WTC11 (cell line): ENCODE data around the gene CAMK2B. TPM values are rescaled to one million over a fixed set of nuclear protein-coding genes. Genes with fewer than 3 reads are reported as not detected.

Experiments
- ATAC-seq: fragments of 200-7000 bp; cut with Tn5 transposase; 2 replicates; pipeline ENCODE4 v1.10.0; 2021; ENCODE audit warnings: mild to moderate bottlenecking, moderate library complexity
- CTCF ChIA-PET: fragments of 300-600 bp; sonication (Branson Sonifier 250); formaldehyde crosslinking; loops from one replicate; lab custom pipeline; 2021; ENCODE audit warnings: antibody characterized with exemption; lab: Charles Lee
- POLR2A ChIA-PET: fragments of 350-600 bp; sonication (Branson Sonifier 250); formaldehyde crosslinking; loops from one replicate; lab custom pipeline; 2021; ENCODE audit warnings: antibody characterized with exemption; lab: Charles Lee
- DNase-seq: peaks from one replicate; pipeline ENCODE4 v3.0.0; 2021; ENCODE audit warnings: low spot score
- H3K27ac Mint-ChIP-seq: 2 replicates; pipeline ENCODE4 v1.8.0; 2021; ENCODE audit warnings: mixed read lengths
- H3K27me3 Mint-ChIP-seq: 2 replicates; pipeline ENCODE4 v1.8.0; 2021; ENCODE audit warnings: low read depth, mild to moderate bottlenecking, moderate library complexity, mixed read lengths
- H3K36me3 Mint-ChIP-seq: 2 replicates; pipeline ENCODE4 v1.8.0; 2021; ENCODE audit warnings: mixed read lengths
- H3K4me1 Mint-ChIP-seq: 2 replicates; pipeline ENCODE4 v1.8.0; 2022; ENCODE audit warnings: mixed read lengths
- H3K4me3 Mint-ChIP-seq: 2 replicates; pipeline ENCODE4 v1.8.0; 2021; ENCODE audit warnings: mild to moderate bottlenecking, moderate library complexity, mixed read lengths
- H3K9me3 Mint-ChIP-seq: 2 replicates; pipeline ENCODE4 v1.8.0; 2021; ENCODE audit warnings: mixed read lengths
- CBFB ChIP-seq: sonication (generic); formaldehyde crosslinking; IDR thresholded peaks from 2 replicates; pipeline ENCODE4 v1.8.1; 2022; ENCODE audit warnings: mild to moderate bottlenecking, low read depth, missing genetic modification reagents
- CREB1 ChIP-seq: sonication (generic); formaldehyde crosslinking; IDR thresholded peaks from 2 replicates; pipeline ENCODE4 v1.8.0; 2023; ENCODE audit warnings: mild to moderate bottlenecking, missing genetic modification reagents
- CREM ChIP-seq: sonication (generic); formaldehyde crosslinking; IDR thresholded peaks from 2 replicates; pipeline ENCODE4 v1.8.1; 2022; ENCODE audit warnings: mild to moderate bottlenecking, missing genetic modification reagents, moderate library complexity
- CTCF ChIP-seq: fragments of 200-600 bp; IDR thresholded peaks from 2 replicates; pipeline ENCODE4 v1.8.0; 2022; ENCODE audit warnings: antibody characterized with exemption
- E2F1 ChIP-seq: sonication (generic); formaldehyde crosslinking; IDR thresholded peaks from 2 replicates; pipeline ENCODE4 v1.8.0; 2022; ENCODE audit warnings: mild to moderate bottlenecking, missing genetic modification reagents
- E2F5 ChIP-seq: sonication (generic); formaldehyde crosslinking; IDR thresholded peaks from 2 replicates; pipeline ENCODE4 v1.8.1; 2022; ENCODE audit warnings: mild to moderate bottlenecking, moderate library complexity, missing genetic modification reagents
- ELF4 ChIP-seq: sonication (generic); formaldehyde crosslinking; IDR thresholded peaks from 2 replicates; pipeline ENCODE4 v1.8.1; 2022; ENCODE audit warnings: low read depth, mild to moderate bottlenecking, moderate library complexity, missing genetic modification reagents
- FOXK1 ChIP-seq: sonication (generic); formaldehyde crosslinking; IDR thresholded peaks from 2 replicates; pipeline ENCODE4 v1.8.0; 2022; ENCODE audit warnings: mild to moderate bottlenecking, moderate library complexity, missing genetic modification reagents
- FOXP4 ChIP-seq: sonication (generic); formaldehyde crosslinking; IDR thresholded peaks from 2 replicates; pipeline ENCODE4 v1.8.0; 2022; ENCODE audit warnings: mild to moderate bottlenecking, missing genetic modification reagents
- GTF2I ChIP-seq: fragments of 250-450 bp; sonication (Bioruptor Pico); conservative IDR thresholded peaks from 2 replicates; pipeline ENCODE4 v1.4.0; 2021; ENCODE audit warnings: mild to moderate bottlenecking
- JUN ChIP-seq: sonication (generic); formaldehyde crosslinking; IDR thresholded peaks from 2 replicates; pipeline ENCODE4 v1.8.0; 2023; ENCODE audit warnings: mild to moderate bottlenecking, missing genetic modification reagents
- NFYB ChIP-seq: sonication (generic); formaldehyde crosslinking; conservative IDR thresholded peaks from 2 replicates; pipeline ENCODE4 v1.8.0; 2022; ENCODE audit warnings: low read depth, missing genetic modification reagents
- NR1H2 ChIP-seq: sonication (generic); formaldehyde crosslinking; IDR thresholded peaks from 2 replicates; pipeline ENCODE4 v1.9.0; 2021; ENCODE audit warnings: mild to moderate bottlenecking, moderate library complexity, missing genetic modification reagents
- SMAD3 ChIP-seq: sonication (generic); formaldehyde crosslinking; IDR thresholded peaks from 2 replicates; pipeline ENCODE4 v1.8.0; 2022; ENCODE audit warnings: missing genetic modification reagents, mild to moderate bottlenecking, borderline replicate concordance
- SP1 ChIP-seq: sonication (generic); formaldehyde crosslinking; conservative IDR thresholded peaks from 2 replicates; pipeline ENCODE4 v1.8.1; 2022; ENCODE audit warnings: missing genetic modification reagents
- TEAD4 ChIP-seq: sonication (generic); formaldehyde crosslinking; IDR thresholded peaks from 2 replicates; pipeline ENCODE4 v1.8.0; 2022; ENCODE audit warnings: mild to moderate bottlenecking, missing genetic modification reagents
- TP53 ChIP-seq: sonication (generic); formaldehyde crosslinking; IDR thresholded peaks from 2 replicates; pipeline ENCODE4 v1.8.1; 2023; ENCODE audit warnings: mild to moderate bottlenecking, missing genetic modification reagents
- ZBTB43 ChIP-seq: sonication (generic); formaldehyde crosslinking; IDR thresholded peaks from 2 replicates; pipeline ENCODE4 v1.8.1; 2023; ENCODE audit warnings: mild to moderate bottlenecking, missing genetic modification reagents
- ZMAT4 ChIP-seq: fragments of 250-450 bp; sonication (Bioruptor Pico); IDR thresholded peaks from 2 replicates; pipeline ENCODE4 v1.9.0; 2021; ENCODE audit warnings: mild to moderate bottlenecking
- ZNF281 ChIP-seq: sonication (generic); formaldehyde crosslinking; IDR thresholded peaks from 2 replicates; pipeline ENCODE4 v1.8.0; 2023; ENCODE audit warnings: mild to moderate bottlenecking, missing genetic modification reagents
- total RNA-seq: library from RNA; stranded (reverse); gene quantifications from 3 replicates; pipeline ENCODE4 v1.2.3, GENCODE V29; 2021

The CAMK2B gene
- total RNA-seq, 1 experiment from 2014 or later = 0.44 TPM

GRCh38 chr7:44197474-44197873, 127.9 kb downstream of the CAMK2B start:
- Mint-ChIP-seq H3K4me1 (peaks cover 11% of the 10 kb centered on the region), H3K4me3 (no peak overlapping the region), H3K36me3 (no peaks in the 10 kb centered on the region), H3K27ac (no peak overlapping the region), H3K9me3 (peaks cover 11% of the 10 kb centered on the region), H3K27me3 (peaks cover 23% of the 10 kb centered on the region)
- TF ChIP-seq ZBTB43 (CRISPR knock-in tag) (no peak), E2F5 (CRISPR knock-in tag) (no peak), ELF4 (CRISPR knock-in tag) (no peak), NFYB (CRISPR knock-in tag) (no peak), ZNF281 (CRISPR knock-in tag) (no peak), CREB1 (no peak), TEAD4 (CRISPR knock-in tag) (no peak), CREM (CRISPR knock-in tag) (no peak), CTCF (no peak), JUN (CRISPR knock-in tag) (no peak), NR1H2 (CRISPR knock-in tag) (no peak), SP1 (CRISPR knock-in tag) (no peak), CBFB (no peak), ZMAT4 (no peak), TP53 (no peak), SMAD3 (CRISPR knock-in tag) (no peak), E2F1 (CRISPR knock-in tag) (no peak), GTF2I (CRISPR knock-in tag) (no peak), FOXK1 (CRISPR knock-in tag) (no peak), FOXP4 (CRISPR knock-in tag) (no peak)
- ChIA-PET CTCF (interaction anchor here (1.1 to 4.0 kb wide), 7 partner anchors 10 to 125 kb away, joined by 3 to 24 read pairs (median 7); partner anchors contain the start of gene AEBP1), POLR2A (no interaction called here)
- ATAC-seq (no peak), DNase-seq (no peak)
